Measurements from ENCODE around the gene EDDM3A.

DNA sequence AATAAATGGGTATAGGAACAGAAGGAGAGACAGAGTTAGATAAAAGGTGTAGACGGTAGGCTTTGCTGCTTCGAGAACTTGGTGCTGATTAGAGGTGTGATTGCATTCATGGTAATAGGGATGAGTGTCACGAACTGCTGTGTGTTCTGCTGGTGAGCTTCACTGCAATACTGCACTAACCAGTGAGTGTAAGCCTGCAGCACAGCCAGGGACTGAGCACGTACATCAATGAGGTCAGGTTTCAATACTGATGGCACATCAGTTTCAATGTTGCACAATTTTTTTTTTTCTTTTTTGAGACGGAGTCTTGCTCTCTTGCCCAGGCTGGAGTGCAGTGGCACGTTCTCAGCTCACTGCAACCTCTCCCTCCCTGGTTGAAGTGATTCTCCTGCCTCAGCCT, 24.9 kb upstream of the EDDM3A start:
- no peak for TF ChIP-seq L3MBTL2 (conservative IDR thresholded peaks at IDR 0.05)
- no peak for TF ChIP-seq NFRKB (IDR thresholded peaks at IDR 0.05)
- no peak for TF ChIP-seq FOXK2 (IDR thresholded peaks at IDR 0.05)
- no peak for TF ChIP-seq FOXA1 (IDR thresholded peaks at IDR 0.05)
